Common myeloid progenitor, CD34-positive (primary cell): ENCODE data around the gene STX12.
"Not testable (repeated sequence)": the region's sequence is repeated elsewhere in the genome, so short reads cannot be mapped to it uniquely, and the experiment has no call there.

Experiments used
- CTCF ChIA-PET: fragments of 350-600 bp; sonication (Branson Sonifier 250); formaldehyde crosslinking; loops from one replicate; lab custom pipeline; 2021; ENCODE audit warnings: antibody characterized with exemption; lab: Charles Lee
- POLR2A ChIA-PET: fragments of 350-600 bp; sonication (Branson Sonifier 250); formaldehyde crosslinking; loops from one replicate; lab custom pipeline; 2021; ENCODE audit warnings: antibody characterized with exemption; lab: Charles Lee
- DNase-seq, 3 donors: peaks; one replicate each; pipeline versions ENCODE4 v3.0.0 to v3.0.0-alpha.2; 2013
- H3K27ac ChIP-seq, 2 experiments: 1 replicate in 1 of 2; 2 replicates in 1 of 2; pipeline ENCODE4 v1.7.0; 2013; ENCODE audit warnings: inconsistent platforms in 2 of 2, low read length in 2 of 2, mild to moderate bottlenecking in 2 of 2, low read depth in 1 of 2, moderate library complexity in 1 of 2; ENCODE audit not compliant: severe bottlenecking in 2 of 2, insufficient read depth in 1 of 2, poor library complexity in 1 of 2
- H3K27me3 ChIP-seq, 5 experiments: replicated peaks in 2 of 5; 1 replicate in 3 of 5; 2 replicates in 2 of 5; pipeline versions ENCODE4 v1.6.1 to v1.7.0; 2013; ENCODE audit warnings: low read length in 4 of 5, mild to moderate bottlenecking in 2 of 5, moderate library complexity in 2 of 5, inconsistent platforms in 1 of 5; ENCODE audit not compliant: insufficient read depth in 5 of 5, control insufficient read depth in 4 of 5
- H3K36me3 ChIP-seq, 4 experiments: 1 replicate in 2 of 4; 2 replicates in 2 of 4; pipeline versions ENCODE4 v1.6.1 to v1.7.0; 2013; ENCODE audit warnings: low read length in 3 of 4, control low read depth in 1 of 4, mild to moderate bottlenecking in 1 of 4; ENCODE audit not compliant: control insufficient read depth in 4 of 4, insufficient read depth in 4 of 4
- H3K4me1 ChIP-seq, 4 experiments: 1 replicate in 3 of 4; 2 replicates in 1 of 4; pipeline versions ENCODE4 v1.6.1 to v1.7.1; 2013; ENCODE audit warnings: low read length in 3 of 4, mild to moderate bottlenecking in 3 of 4, control low read depth in 1 of 4, inconsistent platforms in 1 of 4, moderate library complexity in 1 of 4; ENCODE audit not compliant: control insufficient read depth in 4 of 4, insufficient read depth in 4 of 4; ENCODE audit errors: control extremely low read depth in 1 of 4
- H3K4me3 ChIP-seq, 7 experiments: 1 replicate in 4 of 7; 2 replicates in 3 of 7; pipeline versions ENCODE4 v1.5.1 to v1.7.0; 2013; ENCODE audit warnings: mild to moderate bottlenecking in 7 of 7, low read length in 6 of 7, moderate library complexity in 6 of 7, inconsistent platforms in 2 of 7, low read depth in 2 of 7, control low read depth in 1 of 7; ENCODE audit not compliant: insufficient read depth in 4 of 7, control insufficient read depth in 1 of 7; ENCODE audit errors: extremely low read depth in 1 of 7
- H3K9me3 ChIP-seq, 5 experiments: 1 replicate in 4 of 5; 2 replicates in 1 of 5; pipeline versions ENCODE4 v1.6.1 to v1.7.1; 2013; ENCODE audit warnings: low read length in 4 of 5, mild to moderate bottlenecking in 2 of 5, inconsistent platforms in 1 of 5, low read depth in 1 of 5, moderate library complexity in 1 of 5; ENCODE audit not compliant: control insufficient read depth in 4 of 5, insufficient read depth in 2 of 5; ENCODE audit errors: control extremely low read depth in 1 of 5
- WGBS: methylation state at CpG from one replicate; pipeline ENCODE4 v1.1.5; 2013; ENCODE audit not compliant: insufficient coverage; 5-methylcytosine and 5-hydroxymethylcytosine counted together

Gene STX12

GRCh38 chr1:27871076-27871475 lies 98.1 kb downstream of the STX12 start:
- CTCF ChIA-PET: interaction anchor here (1.9 to 2.2 kb wide), 2 partner anchors 14 to 85 kb away, joined by 4 to 10 read pairs; no protein-coding TSS in a partner anchor

GRCh38 chr1:27872059-27872801 lies 99.2 kb downstream of the STX12 start, which contains the start of gene THEMIS2:
Gene THEMIS2, plus strand, starts transcription at chr1:27872544. Its CDS starts 28 bp downstream, at chr1:27872572.
- CTCF ChIA-PET: interaction anchor here (0.8 kb wide), 1 partner anchor 28 kb away, joined by 3 read pairs; no protein-coding TSS in a partner anchor

More at GRCh38 chr1:27871076-27871475, 98.1 kb downstream of the STX12 start:
- H3K36me3 ChIP-seq, H3K9me3 ChIP-seq, H3K27me3 ChIP-seq, POLR2A ChIA-PET, H3K27ac ChIP-seq, H3K4me3 ChIP-seq, DNase-seq: not testable (repeated sequence)
- peaks cover 5 to 76% (median 61%) of the 10 kb centered on the region in 4 experiments for H3K4me1 ChIP-seq
- WGBS: 100% methylated on average over 3 of the region's 7 CpGs

GRCh38 chr1:27872802-27873551 lies 100.0 kb downstream of the STX12 start:
- CTCF ChIA-PET: interaction anchor here (0.8 to 1.3 kb wide), 2 partner anchors 18 to 27 kb away, joined by 3 to 5 read pairs; no protein-coding TSS in a partner anchor
- peak in 1 of 3 donors; percentile 54 for DNase-seq
- Histone ChIP-seq H3K36me3 (peaks cover 0 to 14% (median 9%) of the 10 kb centered on the region in 4 experiments), H3K27ac (peak overlapping the region; percentile 58 to 76), H3K9me3 (no peaks in the 10 kb centered on the region), H3K4me3 (peak overlapping the region; percentile 63 to 96 (median 91)), H3K27me3 (no peaks in the 10 kb centered on the region), H3K4me1 (peaks cover 5 to 69% (median 64%) of the 10 kb centered on the region in 4 experiments)
- POLR2A ChIA-PET: interaction anchor here (1.2 to 2.6 kb wide), 3 partner anchors 9 to 18 kb away, joined by 5 to 16 read pairs (median 8); no protein-coding TSS in a partner anchor
- WGBS: 1% methylated on average over 38 of the region's 38 CpGs

More at GRCh38 chr1:27872059-27872801, 99.2 kb downstream of the STX12 start, which contains the start of gene THEMIS2:
- Histone ChIP-seq H3K9me3 (no peaks in the 10 kb centered on the region), H3K27ac (peak within 1 kb of the TSS; percentile 58 to 76), H3K27me3 (no peaks in the 10 kb centered on the region), H3K4me1 (peaks cover 5 to 73% (median 67%) of the 10 kb centered on the region in 4 experiments), H3K36me3 (peaks cover 0 to 9% (median 8%) of the 10 kb centered on the region in 4 experiments), H3K4me3 (peak within 1 kb of the TSS; percentile 63 to 96 (median 91))
- POLR2A ChIA-PET: interaction anchor here (1.2 to 1.6 kb wide), 2 partner anchors 9 to 14 kb away, joined by 5 to 8 read pairs; no protein-coding TSS in a partner anchor
- peak; percentile 59 to 73 (median 66) for DNase-seq
- 12% methylated on average over 31 of the region's 53 CpGs for WGBS

- Histone ChIP-seq H3K27ac (peak overlapping the region; percentile 58 to 76), H3K27me3 (no peaks in the 10 kb centered on the region), H3K36me3 (peaks cover 0 to 23% (median 12%) of the 10 kb centered on the region in 4 experiments), H3K9me3 (no peaks in the 10 kb centered on the region), H3K4me1 (peaks cover 5 to 63% (median 56%) of the 10 kb centered on the region in 4 experiments), H3K4me3 (peak overlapping the region in 6 of 7 experiments; percentile 78 to 96 (median 92))
- 31% methylated on average over 8 of the region's 16 CpGs for WGBS
- ChIA-PET POLR2A (interaction anchor here (2.6 kb wide), 1 partner anchor 17 kb away, joined by 16 read pairs; no protein-coding TSS in a partner anchor), CTCF (interaction anchor here (1.3 to 1.8 kb wide), 2 partner anchors 17 to 18 kb away, joined by 5 read pairs; no protein-coding TSS in a partner anchor)
- peak; percentile 82 to 98 (median 97) for DNase-seq
Measured at GRCh38 chr1:27873671-27874384, 100.8 kb downstream of the STX12 start.
